ENCODE results near the gene PACS2.

- TF ChIP-seq CTCF (IDR thresholded peaks at IDR 0.05) (no peak), POLR2A (IDR thresholded peaks at IDR 0.05) (no peak), POLR2AphosphoS5 (IDR thresholded peaks at IDR 0.05) (no peak)
Measured at GRCh38 chr14:105336477-105337287, 22.1 kb downstream of the PACS2 start.

Measured in prostate gland (tissue), 2 donors.